ENCODE data around the gene GRK7. TPM values are rescaled to one million over a fixed set of nuclear protein-coding genes. Genes with fewer than 3 reads are reported as not detected.

GRK7 gene
- total RNA-seq, 2 donors from 2014 or later, result not detected

DNA sequence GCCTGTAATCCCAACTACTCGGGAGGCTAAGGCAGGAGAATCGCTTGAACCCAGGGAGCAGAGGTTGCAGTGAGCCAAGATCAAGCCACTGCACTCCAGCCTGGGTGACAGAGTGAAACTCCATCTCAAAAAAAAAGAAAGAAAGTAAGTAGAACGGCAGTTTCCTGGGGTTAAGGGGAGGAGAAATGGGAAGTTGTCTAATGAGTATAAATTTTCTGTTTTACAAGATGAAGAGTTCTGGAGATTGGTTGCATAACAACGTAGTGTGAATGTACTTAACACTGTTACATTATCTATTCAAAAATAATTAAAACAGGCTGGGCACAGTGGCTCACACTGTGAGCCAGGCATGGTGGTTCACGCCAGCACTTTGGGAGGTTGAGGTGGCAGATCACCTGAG is 45.4 kb downstream of the GRK7 start:
- no peak overlapping the region for H3K4me3 Mint-ChIP-seq
- H3K27me3 Mint-ChIP-seq (ENCODE audit: insufficient read depth), result no peaks in the 10 kb centered on the region
- no peaks in the 10 kb centered on the region for H3K36me3 ChIP-seq (ENCODE audit: control insufficient read depth, insufficient read depth, low read length)
- no peaks in the 10 kb centered on the region for H3K27me3 ChIP-seq (ENCODE audit: control insufficient read depth, insufficient read depth, low read length, poor library complexity, severe bottlenecking)
- H3K4me1 ChIP-seq (ENCODE audit: control insufficient read depth, insufficient read depth, low read length), result peaks cover 4% of the 10 kb centered on the region
- no peaks in the 10 kb centered on the region for H3K9me3 Mint-ChIP-seq
- TF ChIP-seq, protein P1, sequence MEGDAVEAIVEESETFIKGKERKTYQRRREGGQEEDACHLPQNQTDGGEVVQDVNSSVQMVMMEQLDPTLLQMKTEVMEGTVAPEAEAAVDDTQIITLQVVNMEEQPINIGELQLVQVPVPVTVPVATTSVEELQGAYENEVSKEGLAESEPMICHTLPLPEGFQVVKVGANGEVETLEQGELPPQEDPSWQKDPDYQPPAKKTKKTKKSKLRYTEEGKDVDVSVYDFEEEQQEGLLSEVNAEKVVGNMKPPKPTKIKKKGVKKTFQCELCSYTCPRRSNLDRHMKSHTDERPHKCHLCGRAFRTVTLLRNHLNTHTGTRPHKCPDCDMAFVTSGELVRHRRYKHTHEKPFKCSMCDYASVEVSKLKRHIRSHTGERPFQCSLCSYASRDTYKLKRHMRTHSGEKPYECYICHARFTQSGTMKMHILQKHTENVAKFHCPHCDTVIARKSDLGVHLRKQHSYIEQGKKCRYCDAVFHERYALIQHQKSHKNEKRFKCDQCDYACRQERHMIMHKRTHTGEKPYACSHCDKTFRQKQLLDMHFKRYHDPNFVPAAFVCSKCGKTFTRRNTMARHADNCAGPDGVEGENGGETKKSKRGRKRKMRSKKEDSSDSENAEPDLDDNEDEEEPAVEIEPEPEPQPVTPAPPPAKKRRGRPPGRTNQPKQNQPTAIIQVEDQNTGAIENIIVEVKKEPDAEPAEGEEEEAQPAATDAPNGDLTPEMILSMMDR (conservative IDR thresholded peaks at IDR 0.05), result no peak
- H3K9ac ChIP-seq (ENCODE audit: extremely low read depth, low read length, poor library complexity, severe bottlenecking), result no peak overlapping the region
- H3K4me1 Mint-ChIP-seq, result peaks cover 3% of the 10 kb centered on the region
- H3K9me3 ChIP-seq (ENCODE audit: control insufficient read depth, low read length), result no peaks in the 10 kb centered on the region
- no peaks in the 10 kb centered on the region for H3K36me3 Mint-ChIP-seq (ENCODE audit: low read depth)
- 90 to 97% methylated on average over 4 to 5 of the region's 5 CpGs for WGBS, 2 experiments (ENCODE audit: insufficient coverage in 1 of 2, insufficient read length in 1 of 2)
- H3K4me3 ChIP-seq (ENCODE audit: low read length), result no peak overlapping the region
- no peak for DNase-seq
- no peak overlapping the region for H3K27ac Mint-ChIP-seq
- H3K27ac ChIP-seq (ENCODE audit: low read depth, low read length), result no peak overlapping the region

DNA sequence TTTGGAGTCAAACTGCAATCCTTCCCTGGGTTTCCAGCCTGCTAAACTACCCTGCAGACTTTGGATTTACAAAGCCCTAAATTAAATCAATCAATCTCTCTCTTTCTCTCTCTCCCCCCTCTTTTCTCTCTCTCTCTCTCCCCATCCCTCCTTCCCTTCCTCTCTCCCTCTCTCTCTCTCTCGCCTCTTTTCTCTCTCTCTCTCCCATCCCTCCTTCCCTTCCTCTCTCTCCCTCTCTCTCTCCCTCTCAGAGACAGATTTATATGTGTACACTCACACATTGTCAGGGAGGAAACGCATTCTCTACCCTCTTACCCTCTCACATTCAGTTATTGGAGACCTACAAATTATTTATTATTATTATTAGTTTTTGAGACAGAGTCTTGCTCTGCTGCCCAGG is 47.0 kb downstream of the GRK7 start:
- H3K27me3 ChIP-seq (ENCODE audit: control insufficient read depth, insufficient read depth, low read length, poor library complexity, severe bottlenecking), result no peaks in the 10 kb centered on the region
- H3K27ac ChIP-seq (ENCODE audit: low read depth, low read length), result no peak overlapping the region
- H3K4me1 Mint-ChIP-seq, result peaks cover 3% of the 10 kb centered on the region
- H3K4me3 Mint-ChIP-seq, result no peak overlapping the region
- H3K9ac ChIP-seq (ENCODE audit: extremely low read depth, low read length, poor library complexity, severe bottlenecking), result no peak overlapping the region
- no peak for DNase-seq
- no peak overlapping the region for H3K27ac Mint-ChIP-seq
- WGBS, 2 experiments (ENCODE audit: insufficient coverage in 1 of 2, insufficient read length in 1 of 2), result 85 to 100% methylated on average over 1 to 2 of the region's 2 CpGs
- H3K36me3 Mint-ChIP-seq (ENCODE audit: low read depth), result no peaks in the 10 kb centered on the region
- H3K9me3 Mint-ChIP-seq, result peaks cover 3% of the 10 kb centered on the region
- peaks cover 4% of the 10 kb centered on the region for H3K4me1 ChIP-seq (ENCODE audit: control insufficient read depth, insufficient read depth, low read length)
- no peaks in the 10 kb centered on the region for H3K36me3 ChIP-seq (ENCODE audit: control insufficient read depth, insufficient read depth, low read length)
- H3K4me3 ChIP-seq (ENCODE audit: low read length), result no peak overlapping the region
- no peaks in the 10 kb centered on the region for H3K9me3 ChIP-seq (ENCODE audit: control insufficient read depth, low read length)
- H3K27me3 Mint-ChIP-seq (ENCODE audit: insufficient read depth), result no peaks in the 10 kb centered on the region
- TF ChIP-seq, protein P1 (conservative IDR thresholded peaks at IDR 0.05), result no peak

DNA sequence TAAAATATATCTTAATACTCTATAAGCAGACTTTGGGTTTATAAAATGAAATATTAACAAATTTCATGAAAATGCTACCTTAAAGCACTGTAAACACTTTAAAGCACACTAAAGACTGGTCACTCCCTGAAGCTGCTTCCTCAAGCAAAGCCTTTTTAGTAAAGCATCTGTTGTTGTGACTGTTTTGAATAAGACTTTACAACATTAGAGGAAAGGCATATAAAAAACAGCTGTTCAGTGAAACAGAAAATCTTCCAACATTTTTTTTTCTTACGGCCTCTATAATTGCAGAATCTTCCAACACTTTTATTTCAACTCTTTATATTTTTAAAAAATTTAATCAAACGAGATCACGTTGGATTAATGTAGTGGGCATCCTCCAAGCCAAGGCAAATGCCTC is 48.1 kb downstream of the GRK7 start:
- Histone ChIP-seq H3K9me3 (ENCODE audit: control insufficient read depth, low read length) (peaks cover 9% of the 10 kb centered on the region), H3K4me3 (ENCODE audit: low read length) (no peak overlapping the region), H3K4me1 (ENCODE audit: control insufficient read depth, insufficient read depth, low read length) (peaks cover 4% of the 10 kb centered on the region), H3K36me3 (ENCODE audit: control insufficient read depth, insufficient read depth, low read length) (no peaks in the 10 kb centered on the region), H3K27ac (ENCODE audit: low read depth, low read length) (no peak overlapping the region), H3K9ac (ENCODE audit: extremely low read depth, low read length, poor library complexity, severe bottlenecking) (no peak overlapping the region), H3K27me3 (ENCODE audit: control insufficient read depth, insufficient read depth, low read length, poor library complexity, severe bottlenecking) (no peaks in the 10 kb centered on the region)
- TF ChIP-seq, protein P1 (conservative IDR thresholded peaks at IDR 0.05), result no peak
- peaks cover 6% of the 10 kb centered on the region for H3K9me3 Mint-ChIP-seq
- H3K27me3 Mint-ChIP-seq (ENCODE audit: insufficient read depth), result no peaks in the 10 kb centered on the region
- H3K36me3 Mint-ChIP-seq (ENCODE audit: low read depth), result no peaks in the 10 kb centered on the region
- no peak overlapping the region for H3K27ac Mint-ChIP-seq
- DNase-seq, result no peak
- 88 to 90% methylated on average over 3 of the region's 3 CpGs for WGBS, 2 experiments (ENCODE audit: insufficient coverage in 1 of 2, insufficient read length in 1 of 2)
- no peak overlapping the region for H3K4me3 Mint-ChIP-seq
- peaks cover 3% of the 10 kb centered on the region for H3K4me1 Mint-ChIP-seq

All from endodermal cell (in vitro differentiated cells).